Tibial artery (tissue), 4 donors: ENCODE measurements around the gene STRA6.
A peak's percentile ranks its signal among the peaks of the same experiment; 100 is the strongest.

Experiments used
- DNase-seq, 2 donors: peaks; one replicate each; pipeline ENCODE4 v3.0.0-alpha.2; 2019
- H3K27ac ChIP-seq, 2 donors: fragments of 200-600 bp; sonication (generic) in 1 of 2; 1 replicate in 1 of 2; 2 replicates in 1 of 2; pipeline ENCODE4 v1.5.1; 2018 to 2019; ENCODE audit warnings: mild to moderate bottlenecking in 1 of 2
- H3K27me3 ChIP-seq, 2 donors: fragments of 200-600 bp; sonication (generic) in 1 of 2; one replicate each; pipeline versions ENCODE4 v1.5.1 to v1.6.0; 2016 to 2019
- H3K36me3 ChIP-seq, 3 donors: fragments of 200-600 bp; sonication (generic) in 2 of 3; one replicate each; pipeline ENCODE4 v1.5.1; 2016 to 2019; ENCODE audit warnings: mild to moderate bottlenecking in 2 of 3
- H3K4me1 ChIP-seq, 4 donors: fragments of 200-600 bp; sonication (generic) in 2 of 4; 1 replicate in 3 of 4; 2 replicates in 1 of 4; pipeline ENCODE4 v1.5.1; 2016 to 2019
- H3K4me3 ChIP-seq, 2 donors: fragments of 200-600 bp; sonication (generic) in 1 of 2; 1 replicate in 1 of 2; 2 replicates in 1 of 2; pipeline ENCODE4 v1.5.1; 2018 to 2019; ENCODE audit warnings: mild to moderate bottlenecking in 2 of 2
- H3K9me3 ChIP-seq, 3 donors: fragments of 200-600 bp; sonication (generic) in 1 of 3; one replicate each; pipeline ENCODE4 v1.5.1; 2016 to 2019
- CTCF ChIP-seq, 2 experiments: fragments of 200-600 bp in 1 of 2; fragments of 450-650 bp in 1 of 2; IDR thresholded peaks; one replicate each; pipeline ENCODE4 v1.5.1; 2017 to 2019; ENCODE audit warnings: antibody characterized with exemption in 2 of 2, mild to moderate bottlenecking in 1 of 2, moderate library complexity in 1 of 2
- intact Hi-C: fragments of 100-400 bp; cut with DNase I; formaldehyde crosslinking; loops from one replicate; pipeline ENCODE4 v1.15.0; 2023; ENCODE audit warnings: low total_unique reads

Gene STRA6

GRCh38 chr15:74137537-74137894 is 65.1 kb downstream of the STRA6 start:
- Histone ChIP-seq H3K27ac (no peak overlapping the region), H3K4me3 (no peak overlapping the region), H3K9me3 (peaks cover 0 to 17% (median 5%) of the 10 kb centered on the region in 3 donors), H3K36me3 (no peaks in the 10 kb centered on the region), H3K27me3 (peaks cover 0 to 63% of the 10 kb centered on the region in 2 donors), H3K4me1 (peaks cover 0 to 36% (median 23%) of the 10 kb centered on the region in 4 donors)
- intact Hi-C loops: no loop called here
- no peak for DNase-seq
- TF ChIP-seq CTCF (IDR thresholded peaks at IDR 0.05): no peak

GRCh38 chr15:74136814-74137536 is 65.6 kb downstream of the STRA6 start:
- intact Hi-C loops: no loop called here
- no peak for DNase-seq
- Histone ChIP-seq H3K4me3 (peak overlapping the region; percentile 46 to 59), H3K9me3 (peaks cover 0 to 17% (median 5%) of the 10 kb centered on the region in 3 donors), H3K4me1 (peaks cover 0 to 36% (median 23%) of the 10 kb centered on the region in 4 donors), H3K27me3 (peaks cover 0 to 68% of the 10 kb centered on the region in 2 donors), H3K36me3 (no peaks in the 10 kb centered on the region), H3K27ac (peak overlapping the region in 1 of 2 donors; percentile 50)
- no peak for TF ChIP-seq CTCF (IDR thresholded peaks at IDR 0.05)

GRCh38 chr15:74136540-74136813 is 66.1 kb downstream of the STRA6 start:
- TF ChIP-seq CTCF (IDR thresholded peaks at IDR 0.05): no peak
- H3K4me1 ChIP-seq: peaks cover 0 to 36% (median 23%) of the 10 kb centered on the region in 4 donors
- H3K9me3 ChIP-seq: peaks cover 0 to 17% (median 5%) of the 10 kb centered on the region in 3 donors
- H3K27ac ChIP-seq: peak overlapping the region; percentile 50 to 58
- no peak for DNase-seq
- peak overlapping the region; percentile 46 to 59 for H3K4me3 ChIP-seq
- peaks cover 0 to 72% of the 10 kb centered on the region in 2 donors for H3K27me3 ChIP-seq
- H3K36me3 ChIP-seq: no peaks in the 10 kb centered on the region
- intact Hi-C loops: no loop called here

GRCh38 chr15:74135041-74135565 is 67.5 kb downstream of the STRA6 start:
- H3K36me3 ChIP-seq: no peaks in the 10 kb centered on the region
- DNase-seq: no peak
- H3K27ac ChIP-seq: no peak overlapping the region
- no peak overlapping the region for H3K4me3 ChIP-seq
- H3K9me3 ChIP-seq: peaks cover 0 to 17% (median 5%) of the 10 kb centered on the region in 3 donors
- H3K4me1 ChIP-seq: peaks cover 0 to 44% (median 28%) of the 10 kb centered on the region in 4 donors
- peaks cover 0 to 85% of the 10 kb centered on the region in 2 donors for H3K27me3 ChIP-seq
- TF ChIP-seq CTCF (IDR thresholded peaks at IDR 0.05): no peak
- intact Hi-C loops: no loop called here

- Histone ChIP-seq H3K9me3 (peaks cover 0 to 17% (median 5%) of the 10 kb centered on the region in 3 donors), H3K4me3 (no peak overlapping the region), H3K4me1 (peaks cover 0 to 50% (median 34%) of the 10 kb centered on the region in 4 donors), H3K27me3 (peaks cover 0 to 91% of the 10 kb centered on the region in 2 donors), H3K27ac (no peak overlapping the region), H3K36me3 (no peaks in the 10 kb centered on the region)
- DNase-seq: peak; percentile 51 to 69
- intact Hi-C loops: no loop called here
- peak; percentile 24 to 46 for TF ChIP-seq CTCF (IDR thresholded peaks at IDR 0.05)
Measured at GRCh38 chr15:74134387-74135027, 68.1 kb downstream of the STRA6 start.
